ENCODE results near the gene NCAN. TPM values are rescaled to one million over a fixed set of nuclear protein-coding genes. Genes with fewer than 3 reads are reported as not detected.

The NCAN gene
- total RNA-seq, 1 experiment from 2014 or later: 0.15 TPM

- H3K4me1 ChIP-seq (ENCODE audit: insufficient read depth, low read length): no peaks in the 10 kb centered on the region
- no peaks in the 10 kb centered on the region for H3K79me2 ChIP-seq (ENCODE audit: low read length)
- H3K9me3 ChIP-seq (ENCODE audit: low read length): no peaks in the 10 kb centered on the region
- no peak for TF ChIP-seq EZH2 (IDR thresholded peaks at IDR 0.05; ENCODE audit: low read length, unreplicated experiment)
- no peak for TF ChIP-seq EZH2phosphoT487 (IDR thresholded peaks at IDR 0.05; ENCODE audit: borderline replicate concordance, low read length)
- no peak for TF ChIP-seq CTCF (conservative IDR thresholded peaks at IDR 0.05; ENCODE audit: low read depth, low read length)
- H3K9ac ChIP-seq (ENCODE audit: low read length): no peak overlapping the region
- H3K4me2 ChIP-seq (ENCODE audit: low read length): no peak overlapping the region
- intact Hi-C loops (cut with micrococcal nuclease): no loop called here
- H3K27ac ChIP-seq (ENCODE audit: low read length): no peak overlapping the region
- CTCF ChIA-PET: no interaction called here
- H4K20me1 ChIP-seq (ENCODE audit: low read length): no peaks in the 10 kb centered on the region
- no peaks in the 10 kb centered on the region for H3K36me3 ChIP-seq (ENCODE audit: low read depth, low read length)
- POLR2A ChIA-PET (ENCODE audit: unreplicated experiment): no interaction called here
- no peaks in the 10 kb centered on the region for H3K9me2 ChIP-seq (replicated peaks; ENCODE audit: low read length)
- ATAC-seq (no peak), DNase-seq (no peak)
- no peak overlapping the region for H2AFZ ChIP-seq (ENCODE audit: low read length)
- H3K4me3 ChIP-seq (ENCODE audit: low read length): no peak overlapping the region
- no peaks in the 10 kb centered on the region for H3F3A ChIP-seq (ENCODE audit: low read length, unreplicated experiment)
- peaks cover 14% of the 10 kb centered on the region for H3K27me3 ChIP-seq (ENCODE audit: low read length)
- BruUV-seq (replicated peaks): no TSS peak
Measured at GRCh38 chr19:19261350-19262189, 49.8 kb downstream of the NCAN start.

- H2AFZ ChIP-seq (ENCODE audit: low read length): no peak overlapping the region
- ChIA-PET POLR2A (ENCODE audit: unreplicated experiment) (no interaction called here), CTCF (no interaction called here)
- no peaks in the 10 kb centered on the region for H3K36me3 ChIP-seq (ENCODE audit: low read depth, low read length)
- peaks cover 14% of the 10 kb centered on the region for H3K27me3 ChIP-seq (ENCODE audit: low read length)
- BruUV-seq (replicated peaks): no TSS peak
- H3K9me3 ChIP-seq (ENCODE audit: low read length): no peaks in the 10 kb centered on the region
- H3K27ac ChIP-seq (ENCODE audit: low read length): no peak overlapping the region
- no peaks in the 10 kb centered on the region for H3K79me2 ChIP-seq (ENCODE audit: low read length)
- H3K9ac ChIP-seq (ENCODE audit: low read length): no peak overlapping the region
- no peak overlapping the region for H3K4me2 ChIP-seq (ENCODE audit: low read length)
- H4K20me1 ChIP-seq (ENCODE audit: low read length): no peaks in the 10 kb centered on the region
- no peak for DNase-seq
- H3K4me1 ChIP-seq (ENCODE audit: insufficient read depth, low read length): no peaks in the 10 kb centered on the region
- H3K4me3 ChIP-seq (ENCODE audit: low read length): no peak overlapping the region
- H3F3A ChIP-seq (ENCODE audit: low read length, unreplicated experiment): no peaks in the 10 kb centered on the region
- no peak for ATAC-seq
- H3K9me2 ChIP-seq (replicated peaks; ENCODE audit: low read length): no peaks in the 10 kb centered on the region
- TF ChIP-seq EZH2phosphoT487 (IDR thresholded peaks at IDR 0.05; ENCODE audit: borderline replicate concordance, low read length): no peak
- TF ChIP-seq EZH2 (IDR thresholded peaks at IDR 0.05; ENCODE audit: low read length, unreplicated experiment): no peak
- no peak for TF ChIP-seq CTCF (conservative IDR thresholded peaks at IDR 0.05; ENCODE audit: low read depth, low read length)
- intact Hi-C loops (cut with micrococcal nuclease): no loop called here
Measured at GRCh38 chr19:19262190-19263057, 50.7 kb downstream of the NCAN start.

Measured in PC-3 (cell line).